ENCODE measurements around the gene GRIK2. TPM values are rescaled to one million over a fixed set of nuclear protein-coding genes. Genes with fewer than 3 reads are reported as not detected.
A peak's percentile ranks its signal among the peaks of the same experiment; 100 is the strongest.

GRIK2 gene
- total RNA-seq, 1 donor from 2014 or later, result 2.5 TPM

DNA sequence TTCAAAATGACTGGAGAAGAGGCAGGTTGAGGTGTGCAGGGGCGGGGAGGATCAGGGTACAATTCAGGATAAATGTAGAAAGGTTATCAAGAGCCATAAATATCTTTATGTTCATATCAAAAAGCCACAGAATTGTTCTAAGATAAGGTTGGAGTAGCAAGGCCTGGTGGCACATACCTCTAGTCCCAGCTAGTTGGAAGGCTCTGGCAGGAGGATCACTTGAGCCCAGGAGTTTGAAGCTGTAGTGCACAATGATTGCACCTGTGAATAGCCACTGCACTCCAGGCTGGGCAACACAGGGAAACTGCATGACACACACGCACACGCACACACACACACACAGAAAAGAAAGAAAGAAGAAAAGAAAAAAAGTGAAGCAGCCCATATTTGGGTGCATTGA is 194.8 kb downstream of the GRIK2 start:
- H3K4me1 Mint-ChIP-seq (ENCODE audit: low read depth, unreplicated experiment), result no peaks in the 10 kb centered on the region
- Histone ChIP-seq H3K9ac (ENCODE audit: low read length) (no peak overlapping the region), H3K27ac (ENCODE audit: low read depth, low read length) (no peak overlapping the region), H3K27me3 (ENCODE audit: insufficient read depth, low read length) (no peaks in the 10 kb centered on the region), H4K20me1 (ENCODE audit: insufficient read depth, low read length) (no peaks in the 10 kb centered on the region), H3K79me2 (ENCODE audit: insufficient read depth, low read length) (no peaks in the 10 kb centered on the region), H3K4me1 (ENCODE audit: insufficient read depth, low read length) (no peaks in the 10 kb centered on the region), H3K4me2 (ENCODE audit: low read length) (no peak overlapping the region), H3K4me3 (ENCODE audit: insufficient read depth, low read depth, low read length) (no peak overlapping the region), H2AFZ (ENCODE audit: low read depth, low read length) (no peak overlapping the region), H3K9me3 (ENCODE audit: insufficient read depth, low read depth, low read length) (no peaks in the 10 kb centered on the region), H3K36me3 (ENCODE audit: insufficient read depth, low read length) (no peaks in the 10 kb centered on the region)
- no peaks in the 10 kb centered on the region for H3K36me3 Mint-ChIP-seq (ENCODE audit: low read depth, unreplicated experiment)
- DNase-seq (ENCODE audit: low read depth) (no peak), FAIRE-seq (no peak)
- no peaks in the 10 kb centered on the region for H3K9me3 Mint-ChIP-seq (ENCODE audit: unreplicated experiment)
- H3K27me3 Mint-ChIP-seq (ENCODE audit: low read depth, unreplicated experiment), result no peaks in the 10 kb centered on the region
- H3K27ac Mint-ChIP-seq (ENCODE audit: unreplicated experiment), result no peak overlapping the region
- no peak overlapping the region for H3K4me3 Mint-ChIP-seq (ENCODE audit: unreplicated experiment)
- TF ChIP-seq, protein P1, sequence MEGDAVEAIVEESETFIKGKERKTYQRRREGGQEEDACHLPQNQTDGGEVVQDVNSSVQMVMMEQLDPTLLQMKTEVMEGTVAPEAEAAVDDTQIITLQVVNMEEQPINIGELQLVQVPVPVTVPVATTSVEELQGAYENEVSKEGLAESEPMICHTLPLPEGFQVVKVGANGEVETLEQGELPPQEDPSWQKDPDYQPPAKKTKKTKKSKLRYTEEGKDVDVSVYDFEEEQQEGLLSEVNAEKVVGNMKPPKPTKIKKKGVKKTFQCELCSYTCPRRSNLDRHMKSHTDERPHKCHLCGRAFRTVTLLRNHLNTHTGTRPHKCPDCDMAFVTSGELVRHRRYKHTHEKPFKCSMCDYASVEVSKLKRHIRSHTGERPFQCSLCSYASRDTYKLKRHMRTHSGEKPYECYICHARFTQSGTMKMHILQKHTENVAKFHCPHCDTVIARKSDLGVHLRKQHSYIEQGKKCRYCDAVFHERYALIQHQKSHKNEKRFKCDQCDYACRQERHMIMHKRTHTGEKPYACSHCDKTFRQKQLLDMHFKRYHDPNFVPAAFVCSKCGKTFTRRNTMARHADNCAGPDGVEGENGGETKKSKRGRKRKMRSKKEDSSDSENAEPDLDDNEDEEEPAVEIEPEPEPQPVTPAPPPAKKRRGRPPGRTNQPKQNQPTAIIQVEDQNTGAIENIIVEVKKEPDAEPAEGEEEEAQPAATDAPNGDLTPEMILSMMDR (IDR thresholded peaks at IDR 0.05; ENCODE audit: insufficient read depth, low read depth, low read length), result no peak
- TF ChIP-seq EZH2 (IDR thresholded peaks at IDR 0.05; ENCODE audit: insufficient read depth, low read length), result no peak

DNA sequence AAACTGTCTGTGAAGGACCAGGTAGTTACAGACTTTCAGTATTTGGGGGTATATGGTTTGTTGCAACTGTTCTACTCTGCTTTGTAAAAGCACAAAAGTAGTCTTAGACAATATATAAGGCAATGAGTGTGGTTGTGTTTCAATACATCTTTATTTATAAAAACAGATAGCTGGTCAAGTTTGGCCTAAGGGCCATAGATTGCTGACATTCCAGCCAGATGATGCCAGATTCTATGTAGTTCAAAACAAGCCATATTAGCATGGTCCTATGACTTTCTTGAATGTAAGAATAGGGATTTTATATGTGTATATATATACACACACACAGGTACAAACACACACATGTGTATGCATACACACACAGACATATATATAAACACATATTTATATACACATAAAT is 201.8 kb downstream of the GRIK2 start:
- no peaks in the 10 kb centered on the region for H3K9me3 ChIP-seq (ENCODE audit: insufficient read depth, low read depth, low read length)
- no peaks in the 10 kb centered on the region for H3K9me3 Mint-ChIP-seq (ENCODE audit: unreplicated experiment)
- DNase-seq (ENCODE audit: low read depth) (no peak), FAIRE-seq (no peak)
- no peaks in the 10 kb centered on the region for H4K20me1 ChIP-seq (ENCODE audit: insufficient read depth, low read length)
- H3K4me3 ChIP-seq (ENCODE audit: insufficient read depth, low read depth, low read length), result no peak overlapping the region
- peaks cover 7% of the 10 kb centered on the region for H3K4me1 ChIP-seq (ENCODE audit: insufficient read depth, low read length)
- TF ChIP-seq, protein P1 (IDR thresholded peaks at IDR 0.05; ENCODE audit: insufficient read depth, low read depth, low read length), result no peak
- no peak for TF ChIP-seq EZH2 (IDR thresholded peaks at IDR 0.05; ENCODE audit: insufficient read depth, low read length)
- no peak overlapping the region for H3K9ac ChIP-seq (ENCODE audit: low read length)
- no peaks in the 10 kb centered on the region for H3K27me3 Mint-ChIP-seq (ENCODE audit: low read depth, unreplicated experiment)
- no peak overlapping the region for H3K4me3 Mint-ChIP-seq (ENCODE audit: unreplicated experiment)
- no peak overlapping the region for H2AFZ ChIP-seq (ENCODE audit: low read depth, low read length)
- H3K4me1 Mint-ChIP-seq (ENCODE audit: low read depth, unreplicated experiment), result peaks cover 21% of the 10 kb centered on the region
- H3K27ac ChIP-seq (ENCODE audit: low read depth, low read length), result no peak overlapping the region
- no peak overlapping the region for H3K4me2 ChIP-seq (ENCODE audit: low read length)
- H3K36me3 Mint-ChIP-seq (ENCODE audit: low read depth, unreplicated experiment), result no peaks in the 10 kb centered on the region
- H3K27me3 ChIP-seq (ENCODE audit: insufficient read depth, low read length), result no peaks in the 10 kb centered on the region
- no peaks in the 10 kb centered on the region for H3K79me2 ChIP-seq (ENCODE audit: insufficient read depth, low read length)
- no peak overlapping the region for H3K27ac Mint-ChIP-seq (ENCODE audit: unreplicated experiment)
- no peaks in the 10 kb centered on the region for H3K36me3 ChIP-seq (ENCODE audit: insufficient read depth, low read length)

DNA sequence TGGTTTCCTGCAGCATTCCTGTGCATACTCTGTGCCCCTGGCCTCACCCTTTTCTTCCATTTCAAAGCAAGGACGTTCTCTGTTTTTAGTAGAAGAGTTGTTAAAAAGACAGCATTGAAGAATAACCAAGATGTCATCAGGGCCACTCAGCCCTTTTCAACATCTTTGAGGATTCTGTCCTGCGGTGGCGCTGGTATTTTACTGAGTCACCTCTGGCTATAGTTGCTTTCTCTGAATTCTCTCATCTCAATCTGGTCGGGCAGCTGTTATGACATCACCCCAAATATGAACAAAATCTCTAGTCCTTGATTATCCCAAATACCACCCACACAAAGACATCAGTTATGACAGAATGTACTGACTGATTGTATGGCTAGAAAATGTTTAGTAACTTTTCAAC is 204.2 kb downstream of the GRIK2 start:
- H3K27ac Mint-ChIP-seq (ENCODE audit: unreplicated experiment), result peak overlapping the region; percentile 93
- no peak for FAIRE-seq
- H3K79me2 ChIP-seq (ENCODE audit: insufficient read depth, low read length), result no peaks in the 10 kb centered on the region
- H3K9me3 Mint-ChIP-seq (ENCODE audit: unreplicated experiment), result no peaks in the 10 kb centered on the region
- H3K9me3 ChIP-seq (ENCODE audit: insufficient read depth, low read depth, low read length), result no peaks in the 10 kb centered on the region
- no peaks in the 10 kb centered on the region for H4K20me1 ChIP-seq (ENCODE audit: insufficient read depth, low read length)
- H3K27me3 ChIP-seq (ENCODE audit: insufficient read depth, low read length), result no peaks in the 10 kb centered on the region
- no peak overlapping the region for H3K4me3 ChIP-seq (ENCODE audit: insufficient read depth, low read depth, low read length)
- no peaks in the 10 kb centered on the region for H3K36me3 Mint-ChIP-seq (ENCODE audit: low read depth, unreplicated experiment)
- peaks cover 7% of the 10 kb centered on the region for H3K4me1 ChIP-seq (ENCODE audit: insufficient read depth, low read length)
- H2AFZ ChIP-seq (ENCODE audit: low read depth, low read length), result peak overlapping the region; percentile 2
- no peak overlapping the region for H3K4me3 Mint-ChIP-seq (ENCODE audit: unreplicated experiment)
- no peaks in the 10 kb centered on the region for H3K36me3 ChIP-seq (ENCODE audit: insufficient read depth, low read length)
- DNase-seq (ENCODE audit: low read depth), result peak; percentile 93
- H3K27me3 Mint-ChIP-seq (ENCODE audit: low read depth, unreplicated experiment), result no peaks in the 10 kb centered on the region
- H3K27ac ChIP-seq (ENCODE audit: low read depth, low read length), result no peak overlapping the region
- peaks cover 21% of the 10 kb centered on the region for H3K4me1 Mint-ChIP-seq (ENCODE audit: low read depth, unreplicated experiment)
- H3K4me2 ChIP-seq (ENCODE audit: low read length), result peak overlapping the region; percentile 56
- TF ChIP-seq, protein P1 (IDR thresholded peaks at IDR 0.05; ENCODE audit: insufficient read depth, low read depth, low read length), result no peak
- TF ChIP-seq EZH2 (IDR thresholded peaks at IDR 0.05; ENCODE audit: insufficient read depth, low read length), result no peak
- no peak overlapping the region for H3K9ac ChIP-seq (ENCODE audit: low read length)
